Measurements from ENCODE around the gene GPSM1. TPM values are rescaled to one million over a fixed set of nuclear protein-coding genes. Genes with fewer than 3 reads are reported as not detected.

Gene GPSM1
- total and polyA plus RNA-seq, 2 experiments from 2014 or later: 58.5 to 116 TPM

DNA sequence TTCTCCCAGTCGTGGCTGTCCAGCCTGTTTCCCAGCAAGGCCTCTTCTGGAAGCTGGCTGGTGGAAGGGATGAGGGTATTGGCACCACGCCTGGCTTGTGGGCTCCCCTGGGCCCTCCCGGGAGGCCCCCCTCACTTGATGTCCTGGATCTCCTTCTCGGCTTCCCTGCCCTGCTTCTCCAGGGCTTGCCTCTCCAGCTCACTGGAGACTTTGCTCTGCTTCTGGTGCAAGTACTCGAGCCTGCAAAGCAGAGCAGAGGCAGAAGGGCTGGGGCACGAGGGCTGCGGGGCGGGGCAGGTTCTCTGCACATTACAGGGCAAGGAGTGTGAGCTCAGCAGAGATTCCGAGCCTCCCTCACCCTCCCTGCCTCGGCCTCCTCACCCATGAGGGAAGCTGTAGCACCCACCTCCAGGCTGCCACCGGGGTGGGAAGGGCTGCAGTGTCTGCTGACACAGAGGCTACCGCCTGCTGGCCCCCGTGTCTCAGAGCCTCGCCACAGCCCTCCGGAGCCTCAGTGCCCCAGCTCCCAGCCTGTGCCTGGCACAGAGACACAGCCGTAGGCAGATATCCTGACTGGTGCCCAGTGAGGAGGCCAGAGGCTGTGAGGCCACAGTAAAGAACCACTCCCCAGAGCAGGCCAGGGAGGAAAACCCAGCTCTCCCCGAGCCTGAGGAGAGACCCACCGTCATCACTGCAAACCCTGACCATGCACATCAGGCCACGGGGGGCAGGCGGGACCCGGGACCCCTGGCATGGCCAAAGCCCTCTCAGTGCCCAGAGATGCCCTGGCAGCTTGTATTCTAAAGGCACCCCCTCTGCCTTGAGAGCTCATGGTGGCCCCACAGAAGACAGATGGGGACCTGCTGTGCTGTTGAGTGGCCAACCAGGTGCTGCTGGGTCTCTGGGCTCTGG, 65.5 kb downstream of the GPSM1 start:
- Histone ChIP-seq H3K4me3 (no peak overlapping the region), H3K27ac (no peak overlapping the region), H3K4me1 (ENCODE audit: low read depth) (no peaks in the 10 kb centered on the region), H3K36me3 (peaks cover 26% of the 10 kb centered on the region), H3K9me3 (ENCODE audit: low read depth) (no peaks in the 10 kb centered on the region), H3K27me3 (no peaks in the 10 kb centered on the region)
- TF ChIP-seq, protein P1, sequence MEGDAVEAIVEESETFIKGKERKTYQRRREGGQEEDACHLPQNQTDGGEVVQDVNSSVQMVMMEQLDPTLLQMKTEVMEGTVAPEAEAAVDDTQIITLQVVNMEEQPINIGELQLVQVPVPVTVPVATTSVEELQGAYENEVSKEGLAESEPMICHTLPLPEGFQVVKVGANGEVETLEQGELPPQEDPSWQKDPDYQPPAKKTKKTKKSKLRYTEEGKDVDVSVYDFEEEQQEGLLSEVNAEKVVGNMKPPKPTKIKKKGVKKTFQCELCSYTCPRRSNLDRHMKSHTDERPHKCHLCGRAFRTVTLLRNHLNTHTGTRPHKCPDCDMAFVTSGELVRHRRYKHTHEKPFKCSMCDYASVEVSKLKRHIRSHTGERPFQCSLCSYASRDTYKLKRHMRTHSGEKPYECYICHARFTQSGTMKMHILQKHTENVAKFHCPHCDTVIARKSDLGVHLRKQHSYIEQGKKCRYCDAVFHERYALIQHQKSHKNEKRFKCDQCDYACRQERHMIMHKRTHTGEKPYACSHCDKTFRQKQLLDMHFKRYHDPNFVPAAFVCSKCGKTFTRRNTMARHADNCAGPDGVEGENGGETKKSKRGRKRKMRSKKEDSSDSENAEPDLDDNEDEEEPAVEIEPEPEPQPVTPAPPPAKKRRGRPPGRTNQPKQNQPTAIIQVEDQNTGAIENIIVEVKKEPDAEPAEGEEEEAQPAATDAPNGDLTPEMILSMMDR (IDR thresholded peaks at IDR 0.05; ENCODE audit: low read depth, low read length): no peak
- no peak for DNase-seq (ENCODE audit: low read depth in 1 of 2, low spot score in 1 of 2)

DNA sequence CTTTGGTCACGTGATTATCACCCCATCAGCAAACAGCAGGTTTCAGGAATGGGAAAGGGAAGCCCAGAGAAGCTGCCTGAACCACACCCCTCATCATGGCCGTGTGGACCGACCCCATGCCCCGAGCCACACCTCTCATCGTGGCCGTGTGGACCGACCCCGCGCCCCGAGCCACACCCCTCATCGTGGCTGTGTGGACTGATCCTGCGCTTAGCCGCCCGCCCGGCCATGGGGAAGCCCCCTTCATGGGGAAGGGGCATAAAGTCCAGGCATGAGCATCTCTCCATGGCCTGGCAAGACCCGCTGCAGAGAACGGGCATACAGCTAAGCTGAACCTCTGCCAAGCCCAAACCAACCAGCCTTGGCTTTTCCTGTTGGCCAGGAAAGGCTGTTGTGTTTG, 66.2 kb downstream of the GPSM1 start:
- Histone ChIP-seq H3K27ac (no peak overlapping the region), H3K9me3 (ENCODE audit: low read depth) (no peaks in the 10 kb centered on the region), H3K4me3 (no peak overlapping the region), H3K4me1 (ENCODE audit: low read depth) (no peaks in the 10 kb centered on the region), H3K27me3 (no peaks in the 10 kb centered on the region), H3K36me3 (peaks cover 23% of the 10 kb centered on the region)
- no peak for DNase-seq (ENCODE audit: low read depth in 1 of 2, low spot score in 1 of 2)
- TF ChIP-seq, protein P1 (IDR thresholded peaks at IDR 0.05; ENCODE audit: low read depth, low read length): no peak

DNA sequence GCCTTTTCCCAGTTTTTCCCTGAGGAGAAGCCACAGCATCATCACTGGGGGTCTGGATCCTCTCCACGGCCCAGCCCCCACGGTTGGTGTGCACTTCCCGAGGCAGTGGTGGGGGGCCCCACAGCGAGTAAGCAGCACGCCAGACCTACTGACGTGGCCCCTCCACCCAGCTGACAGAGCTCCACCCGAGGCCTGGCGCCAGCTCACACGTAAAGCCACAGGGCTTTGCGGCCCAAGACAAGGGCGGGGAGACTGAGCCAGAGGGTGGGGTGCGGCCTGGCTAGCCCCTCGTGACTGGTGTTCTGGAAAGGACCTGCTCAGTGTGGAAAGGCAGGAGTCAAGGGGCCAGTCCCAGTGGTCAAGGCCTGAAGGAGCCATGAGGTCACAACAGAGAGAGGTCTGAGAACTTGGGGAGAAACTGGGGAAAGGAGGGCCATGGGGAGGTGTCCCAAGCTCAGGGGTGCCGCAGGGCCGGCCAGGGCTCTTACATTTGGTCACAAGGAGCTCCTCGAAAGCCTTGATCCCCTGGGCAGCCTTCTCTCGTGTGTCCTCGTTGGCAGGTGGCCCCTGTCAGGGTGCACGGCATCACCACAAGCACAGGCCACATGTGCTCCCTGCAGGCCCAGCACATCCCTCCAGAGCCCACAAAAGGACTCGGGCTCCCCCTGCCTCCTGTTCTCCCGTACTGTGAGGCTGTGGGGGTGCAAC, 67.1 kb downstream of the GPSM1 start:
- Histone ChIP-seq H3K27ac (no peak overlapping the region), H3K27me3 (no peaks in the 10 kb centered on the region), H3K4me3 (no peak overlapping the region), H3K9me3 (ENCODE audit: low read depth) (no peaks in the 10 kb centered on the region), H3K4me1 (ENCODE audit: low read depth) (no peaks in the 10 kb centered on the region), H3K36me3 (peaks cover 23% of the 10 kb centered on the region)
- TF ChIP-seq, protein P1 (IDR thresholded peaks at IDR 0.05; ENCODE audit: low read depth, low read length): no peak
- DNase-seq (ENCODE audit: low read depth in 1 of 2, low spot score in 1 of 2): no peak

DNA sequence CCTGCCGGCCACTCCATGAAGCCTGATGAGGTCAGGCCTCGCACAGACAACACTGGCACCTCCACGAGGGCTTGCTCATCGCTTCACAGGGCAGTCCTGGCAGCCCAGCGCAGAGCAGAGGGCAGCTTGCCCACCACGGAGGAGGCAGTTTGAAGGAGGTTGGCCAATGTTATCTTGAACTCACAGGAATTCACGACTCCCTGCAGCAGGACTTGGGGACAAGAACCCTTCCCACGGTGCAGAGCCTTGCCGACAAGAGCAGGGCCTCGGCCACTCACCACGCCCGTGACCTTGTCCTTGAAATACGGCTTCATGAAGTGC, 67.6 kb downstream of the GPSM1 start:
- no peak overlapping the region for H3K4me3 ChIP-seq
- no peaks in the 10 kb centered on the region for H3K4me1 ChIP-seq (ENCODE audit: low read depth)
- H3K27ac ChIP-seq: no peak overlapping the region
- TF ChIP-seq, protein P1 (IDR thresholded peaks at IDR 0.05; ENCODE audit: low read depth, low read length): no peak
- H3K27me3 ChIP-seq: no peaks in the 10 kb centered on the region
- DNase-seq (ENCODE audit: low read depth in 1 of 2, low spot score in 1 of 2): no peak
- H3K36me3 ChIP-seq: peaks cover 23% of the 10 kb centered on the region
- H3K9me3 ChIP-seq (ENCODE audit: low read depth): no peaks in the 10 kb centered on the region

DNA sequence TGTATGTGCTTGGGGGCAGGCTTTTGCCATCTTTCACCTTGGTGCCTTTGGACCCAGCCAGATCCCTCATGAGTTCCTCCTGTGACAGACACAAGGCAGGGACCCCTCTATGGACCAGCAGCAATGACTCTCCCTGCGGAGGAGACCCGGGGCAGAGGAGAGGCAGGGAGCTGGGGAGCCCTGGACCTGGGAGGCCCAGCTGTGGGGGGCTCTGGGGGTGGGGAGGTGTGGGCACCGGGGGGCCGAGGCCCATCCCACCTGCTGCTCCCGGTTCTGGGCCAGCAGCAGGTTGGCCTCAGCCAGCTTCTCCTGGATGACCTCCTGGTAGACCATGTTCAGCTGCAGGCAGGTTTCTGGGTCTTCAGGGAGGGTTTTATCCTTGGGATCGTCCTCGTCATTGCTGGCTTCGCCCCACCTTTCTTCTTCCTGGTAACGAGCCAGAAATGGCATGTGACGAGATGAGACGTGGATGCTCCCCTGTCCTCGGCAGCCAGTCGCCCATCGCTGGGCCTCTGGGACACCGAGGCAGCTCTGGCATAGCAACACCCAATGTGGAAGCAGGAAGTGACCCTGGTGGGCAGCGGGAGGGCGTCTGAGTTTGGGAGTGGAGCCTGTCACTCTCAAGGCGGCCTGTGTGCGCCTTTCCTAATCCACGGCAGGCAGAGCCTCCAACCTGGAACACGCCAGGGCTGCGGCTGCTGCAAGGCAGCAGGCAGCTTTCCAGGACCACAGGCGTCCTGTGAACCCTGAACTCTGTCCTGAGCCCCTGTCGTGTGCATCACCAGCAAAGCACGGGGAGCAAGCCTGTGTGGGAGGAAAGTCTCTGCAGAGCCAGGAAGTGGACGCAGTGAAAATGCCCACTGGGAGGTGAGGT, 68.2 kb downstream of the GPSM1 start:
- TF ChIP-seq, protein P1 (IDR thresholded peaks at IDR 0.05; ENCODE audit: low read depth, low read length): no peak
- Histone ChIP-seq H3K9me3 (ENCODE audit: low read depth) (no peaks in the 10 kb centered on the region), H3K36me3 (peaks cover 23% of the 10 kb centered on the region), H3K27me3 (no peaks in the 10 kb centered on the region), H3K27ac (no peak overlapping the region), H3K4me3 (no peak overlapping the region), H3K4me1 (ENCODE audit: low read depth) (no peaks in the 10 kb centered on the region)
- no peak for DNase-seq (ENCODE audit: low read depth in 1 of 2, low spot score in 1 of 2)
